ENCODE measurements around the gene LRRK1. TPM values are rescaled to one million over a fixed set of nuclear protein-coding genes. Genes with fewer than 3 reads are reported as not detected.

Gene LRRK1
- total RNA-seq, 4 donors from 2014 or later: 9.4 to 35.5 (median 16.9) TPM

- DNase-seq (ENCODE audit: low spot score): no peak
- ATAC-seq (ENCODE audit: low FRiP score): no peak
- TF ChIP-seq, protein P1, sequence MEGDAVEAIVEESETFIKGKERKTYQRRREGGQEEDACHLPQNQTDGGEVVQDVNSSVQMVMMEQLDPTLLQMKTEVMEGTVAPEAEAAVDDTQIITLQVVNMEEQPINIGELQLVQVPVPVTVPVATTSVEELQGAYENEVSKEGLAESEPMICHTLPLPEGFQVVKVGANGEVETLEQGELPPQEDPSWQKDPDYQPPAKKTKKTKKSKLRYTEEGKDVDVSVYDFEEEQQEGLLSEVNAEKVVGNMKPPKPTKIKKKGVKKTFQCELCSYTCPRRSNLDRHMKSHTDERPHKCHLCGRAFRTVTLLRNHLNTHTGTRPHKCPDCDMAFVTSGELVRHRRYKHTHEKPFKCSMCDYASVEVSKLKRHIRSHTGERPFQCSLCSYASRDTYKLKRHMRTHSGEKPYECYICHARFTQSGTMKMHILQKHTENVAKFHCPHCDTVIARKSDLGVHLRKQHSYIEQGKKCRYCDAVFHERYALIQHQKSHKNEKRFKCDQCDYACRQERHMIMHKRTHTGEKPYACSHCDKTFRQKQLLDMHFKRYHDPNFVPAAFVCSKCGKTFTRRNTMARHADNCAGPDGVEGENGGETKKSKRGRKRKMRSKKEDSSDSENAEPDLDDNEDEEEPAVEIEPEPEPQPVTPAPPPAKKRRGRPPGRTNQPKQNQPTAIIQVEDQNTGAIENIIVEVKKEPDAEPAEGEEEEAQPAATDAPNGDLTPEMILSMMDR (IDR thresholded peaks at IDR 0.05): no peak
Measured at GRCh38 chr15:100878130-100878529, 41.0 kb upstream of the LRRK1 start.

GRCh38 chr15:100878648-100879047 lies 40.5 kb upstream of the LRRK1 start:
- DNase-seq (ENCODE audit: low spot score) (no peak), ATAC-seq (ENCODE audit: low FRiP score) (no peak)
- TF ChIP-seq, protein P1 (IDR thresholded peaks at IDR 0.05): no peak

GRCh38 chr15:100879061-100879463 lies 40.1 kb upstream of the LRRK1 start:
- TF ChIP-seq, protein P1 (IDR thresholded peaks at IDR 0.05): no peak
- DNase-seq (ENCODE audit: low spot score): no peak
- peak; percentile 37 for ATAC-seq (ENCODE audit: low FRiP score)

DNA sequence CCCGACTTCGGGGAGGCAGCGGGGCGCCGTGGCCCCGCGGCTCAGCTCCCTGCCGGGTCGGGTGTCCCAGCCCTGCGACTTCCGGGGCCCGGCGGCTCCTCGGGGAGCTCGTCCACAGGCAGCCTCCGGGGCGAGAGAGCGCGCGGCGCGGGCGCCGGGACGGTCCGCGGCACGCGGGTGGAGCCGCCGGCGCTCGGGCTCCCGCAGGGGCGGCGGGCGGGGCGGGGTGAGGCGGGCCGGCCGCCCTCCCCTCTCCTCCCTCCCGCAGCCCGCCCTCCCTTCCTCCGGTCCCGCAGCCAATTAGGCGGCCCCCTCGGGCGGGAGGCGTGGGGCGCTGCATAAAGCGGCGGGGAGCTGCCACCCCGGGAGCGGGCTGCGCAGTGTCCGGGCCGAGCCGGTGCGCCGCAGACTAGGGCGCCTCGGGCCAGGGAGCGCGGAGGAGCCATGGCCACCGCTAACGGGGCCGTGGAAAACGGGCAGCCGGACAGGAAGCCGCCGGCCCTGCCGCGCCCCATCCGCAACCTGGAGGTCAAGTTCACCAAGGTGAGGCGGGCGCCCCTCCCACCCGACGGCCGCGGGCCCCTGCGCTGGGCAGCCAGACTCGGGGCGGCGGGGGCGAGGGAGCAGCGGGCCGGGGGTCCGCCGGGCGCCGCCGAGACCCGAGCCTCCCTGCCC lies 39.6 kb upstream of the LRRK1 start, which contains the start of gene ALDH1A3:
TSS of gene ALDH1A3 (plus strand) at position 368 of the 675 bp plus-strand sequence. CDS start at position 445, 77 bp downstream.
- no peak for DNase-seq (ENCODE audit: low spot score)
- peak; percentile 88 for ATAC-seq (ENCODE audit: low FRiP score)
- TF ChIP-seq, protein P1 (IDR thresholded peaks at IDR 0.05): no peak

DNA sequence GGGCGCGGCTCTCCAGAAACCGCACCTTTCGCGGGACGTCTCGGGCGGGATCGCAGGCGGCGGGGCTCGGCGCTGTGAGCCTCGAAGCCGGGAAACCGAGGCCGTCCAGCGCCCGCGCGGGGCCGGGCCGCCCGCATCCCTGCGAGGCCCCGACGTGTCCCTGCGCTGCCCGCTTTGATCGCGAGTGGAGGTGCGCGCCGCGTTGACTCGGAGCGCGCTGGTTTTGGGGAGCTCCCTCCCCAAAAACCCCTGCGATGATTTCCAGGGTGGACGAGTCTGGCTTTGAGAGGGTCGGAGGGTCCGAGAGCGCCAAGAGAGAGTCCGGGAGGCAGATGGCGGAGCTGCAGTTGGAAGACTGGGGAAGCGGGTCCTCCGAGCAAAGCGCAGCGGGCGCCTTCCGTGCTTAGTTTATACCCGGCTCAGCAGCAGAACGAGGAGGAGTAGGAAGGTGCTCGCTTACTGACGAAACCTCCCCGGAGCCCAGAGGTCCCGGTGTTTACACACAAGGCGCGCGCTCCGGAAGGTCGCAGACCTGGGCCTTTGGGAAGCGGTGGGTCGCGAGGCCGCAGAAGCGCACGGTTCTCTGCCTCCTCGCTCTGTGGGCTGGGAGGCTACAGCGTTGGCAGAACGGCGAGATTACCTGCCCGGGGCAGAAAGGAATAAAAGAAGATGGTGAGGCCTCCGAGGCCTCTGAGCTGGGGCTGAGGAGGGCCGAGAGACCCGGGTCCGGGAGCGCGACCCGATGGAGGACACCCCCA lies 38.8 kb upstream of the LRRK1 start:
- no peak for DNase-seq (ENCODE audit: low spot score)
- TF ChIP-seq, protein P1 (IDR thresholded peaks at IDR 0.05): no peak
- no peak for ATAC-seq (ENCODE audit: low FRiP score)

DNA sequence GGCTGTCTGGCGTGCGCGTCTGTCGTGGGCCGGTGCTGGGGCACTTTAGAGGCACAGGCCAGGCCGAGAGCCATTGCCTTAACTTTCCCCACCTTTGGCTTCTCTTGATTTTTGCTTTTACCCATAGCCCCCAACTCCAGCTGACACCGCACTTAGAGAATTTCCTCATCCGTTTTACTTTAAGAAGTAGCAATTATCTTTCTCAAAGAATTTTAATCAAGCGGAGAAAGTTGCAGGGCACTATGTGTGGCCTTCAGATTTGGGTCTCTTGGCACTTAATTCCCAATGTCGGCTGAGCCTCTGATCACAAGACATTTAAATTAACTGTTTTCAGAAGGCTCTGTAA lies 38.3 kb upstream of the LRRK1 start:
- TF ChIP-seq, protein P1 (IDR thresholded peaks at IDR 0.05): no peak
- DNase-seq (ENCODE audit: low spot score) (no peak), ATAC-seq (ENCODE audit: low FRiP score) (no peak)
